Ovary (tissue), 9 donors: Measurements from ENCODE around the gene SLC20A1. TPM values are rescaled to one million over a fixed set of nuclear protein-coding genes. Genes with fewer than 3 reads are reported as not detected.

Experiments
- DNase-seq, 5 donors: peaks; one replicate each; pipeline ENCODE4 v3.0.0-alpha.2; 2019 to 2020
- H3K27ac ChIP-seq, 2 donors: fragments of 200-600 bp; one replicate each; pipeline versions ENCODE4 v1.5.1 to v1.8.0; 2019 to 2022
- H3K27me3 ChIP-seq: fragments of 200-600 bp; one replicate; pipeline ENCODE4 v1.8.0; 2022
- H3K36me3 ChIP-seq: fragments of 200-600 bp; sonication (generic); one replicate; pipeline ENCODE4 v1.5.1; 2019
- H3K4me1 ChIP-seq: one replicate; pipeline ENCODE4 v1.8.1; 2013; ENCODE audit warnings: mild to moderate bottlenecking, moderate library complexity; ENCODE audit not compliant: insufficient read depth
- H3K4me3 ChIP-seq: fragments of 200-600 bp; sonication (generic); one replicate; pipeline ENCODE4 v1.5.1; 2017
- H3K9me3 ChIP-seq, 2 donors: fragments of 200-600 bp in 1 of 2; sonication (generic) in 1 of 2; one replicate each; pipeline versions ENCODE4 v1.5.1 to v1.8.1; 2013 to 2019; ENCODE audit warnings: mild to moderate bottlenecking in 1 of 2, moderate library complexity in 1 of 2
- CTCF ChIP-seq, 3 donors: fragments of 450-650 bp in 2 of 3; fragments of 200-600 bp in 1 of 3; IDR thresholded peaks; one replicate each; pipeline versions ENCODE4 v1.5.1 to v1.8.0; 2016 to 2022; ENCODE audit warnings: antibody characterized with exemption in 3 of 3, mild to moderate bottlenecking in 1 of 3
- EP300 ChIP-seq: sonication (generic); formaldehyde crosslinking; IDR thresholded peaks from one replicate; pipeline ENCODE4 v1.6.1; 2017; ENCODE audit warnings: antibody characterized with exemption
- POLR2A ChIP-seq: fragments of 450-650 bp; IDR thresholded peaks from one replicate; pipeline ENCODE4 v1.6.1; 2017; ENCODE audit warnings: antibody characterized with exemption, mild to moderate bottlenecking, moderate library complexity
- WGBS, 3 donors: extraction: QIAGEN DNeasy Blood & Tissue Kit in 1 of 3; methylation state at CpG; one replicate each; pipeline versions ENCODE4 v1.1.5 to v1.1.7; 2013 to 2017; 5-methylcytosine and 5-hydroxymethylcytosine counted together
- intact Hi-C, 4 donors: fragments of 100-400 bp; cut with DNase I; formaldehyde crosslinking; loops; one replicate each; pipeline versions ENCODE4 v1.11.0 to v1.15.1; 2022 to 2023
- polyA plus RNA-seq, 2 donors: library from polyadenylated mRNA; stranded (reverse); fragments of 200-250 nt in 1 of 2; fragments of 350-450 nt in 1 of 2; fragmentation: Illumina TruSeq in 1 of 2; extraction: RNeasy Lipid Tissue Mini Kit (QIAGEN cat#74804) in 1 of 2; gene quantifications; one replicate each; pipeline ENCODE4 v1.2.3, GENCODE V29; 2013 to 2014
- total RNA-seq, 7 donors: library from RNA; depleted of rRNA in 2 of 7; stranded (reverse); fragments of >200 nt in 2 of 7; fragmentation: NEBNext Ultra II Directional in 3 of 7; extraction: Animal tissue kit (Norgen Biotek cat#: 25700) in 3 of 7; gene quantifications; one replicate each; pipeline versions ENCODE4 v1.1.0 to v1.2.4, GENCODE V29; 2016 to 2023
- donor health status: DM: no; HTN: no; CAD: no; lungs with moderate emphysema.
- donor health status: DM: no; HTN: no; CAD: no.
- donor health status: Bipolar disorder and iron deficiency.
- donor health status: DM: yes; HTN: yes; CAD: no.
- donor health status: DM: no; HTN: no; CAD: no.
- donor health status: DM: yes; HTN: yes; CAD: no.

SLC20A1 gene
- total and polyA plus RNA-seq, 9 donors = 8.2 to 49.9 (median 19.9) TPM

DNA sequence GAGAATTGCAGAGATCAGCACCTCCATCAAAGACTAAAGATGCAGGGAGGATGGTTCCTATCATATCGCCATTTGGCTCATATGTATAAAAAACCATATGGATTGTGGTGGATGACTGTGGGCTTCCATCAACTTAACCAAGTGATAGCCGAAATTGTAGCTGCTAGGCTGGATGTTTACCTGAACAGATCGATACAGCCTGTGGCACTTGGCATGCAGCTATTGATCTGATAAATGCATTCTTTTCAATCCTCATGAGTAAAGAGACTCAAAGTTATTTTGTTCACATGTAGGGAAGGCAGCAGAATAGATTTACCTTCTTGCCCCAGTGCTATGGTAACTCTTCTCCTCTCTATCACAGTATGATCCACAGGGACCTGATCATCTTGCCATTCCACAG, 42.8 kb upstream of the SLC20A1 start:
- Histone ChIP-seq H3K27ac (no peak overlapping the region), H3K36me3 (no peaks in the 10 kb centered on the region), H3K4me3 (no peak overlapping the region), H3K4me1 (peaks cover 1% of the 10 kb centered on the region), H3K27me3 (no peaks in the 10 kb centered on the region), H3K9me3 (no peaks in the 10 kb centered on the region)
- DNase-seq = no peak
- TF ChIP-seq CTCF (IDR thresholded peaks at IDR 0.05) (no peak), EP300 (no peak), POLR2A (no peak)
- WGBS, 3 donors = 87 to 91% (median 88%) methylated on average over 3 of the region's 3 CpGs
- intact Hi-C loops = loop anchor here in 1 of 4 donors (5.0 kb wide), 1 partner anchor 124 kb away; no protein-coding TSS in a partner anchor

- H3K36me3 ChIP-seq = no peaks in the 10 kb centered on the region
- TF ChIP-seq POLR2A (no peak), EP300 (no peak), CTCF (IDR thresholded peaks at IDR 0.05) (no peak)
- no peaks in the 10 kb centered on the region for H3K9me3 ChIP-seq
- DNase-seq = no peak
- H3K4me1 ChIP-seq = peaks cover 1% of the 10 kb centered on the region
- H3K27me3 ChIP-seq = no peaks in the 10 kb centered on the region
- H3K4me3 ChIP-seq = no peak overlapping the region
- intact Hi-C loops = loop anchor here in 1 of 4 donors (5.0 kb wide), 1 partner anchor 124 kb away; no protein-coding TSS in a partner anchor
- WGBS, 3 donors = 85 to 87% (median 86%) methylated on average over 2 of the region's 2 CpGs
- no peak overlapping the region for H3K27ac ChIP-seq
Observed at GRCh38 chr2:112603731-112604130, 42.0 kb upstream of the SLC20A1 start.

GRCh38 chr2:112604952-112605351, 40.8 kb upstream of the SLC20A1 start:
- Histone ChIP-seq H3K4me3 (no peak overlapping the region), H3K27me3 (no peaks in the 10 kb centered on the region), H3K4me1 (peaks cover 1% of the 10 kb centered on the region), H3K27ac (no peak overlapping the region), H3K36me3 (no peaks in the 10 kb centered on the region), H3K9me3 (no peaks in the 10 kb centered on the region)
- TF ChIP-seq POLR2A (no peak), EP300 (no peak), CTCF (IDR thresholded peaks at IDR 0.05) (no peak)
- intact Hi-C loops = loop anchor here in 1 of 4 donors (5.0 kb wide), 1 partner anchor 122 kb away; no protein-coding TSS in a partner anchor
- WGBS, 3 donors = 79 to 90% (median 81%) methylated on average over 4 of the region's 4 CpGs
- DNase-seq = no peak

DNA sequence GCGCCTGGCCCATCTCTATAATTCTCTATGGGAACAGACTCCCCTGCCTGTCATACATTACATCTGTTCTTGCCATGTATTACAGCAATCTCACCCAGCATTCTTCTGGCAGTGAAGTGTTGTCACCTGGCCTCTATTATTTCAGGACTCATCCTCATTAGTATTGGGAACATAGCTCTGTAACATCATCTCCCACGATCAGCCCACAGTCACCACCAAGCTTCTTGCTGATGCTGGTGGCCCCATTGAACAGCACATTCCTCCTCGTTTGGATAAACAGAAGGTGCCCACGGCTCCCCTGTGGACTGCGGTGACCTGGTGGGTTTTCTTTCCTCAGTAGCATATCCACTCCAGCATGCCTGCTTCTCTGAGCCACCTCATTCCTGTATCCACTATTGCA, 39.8 kb upstream of the SLC20A1 start:
- DNase-seq = no peak
- TF ChIP-seq POLR2A (no peak), EP300 (no peak), CTCF (IDR thresholded peaks at IDR 0.05) (no peak)
- Histone ChIP-seq H3K27me3 (no peaks in the 10 kb centered on the region), H3K9me3 (no peaks in the 10 kb centered on the region), H3K36me3 (no peaks in the 10 kb centered on the region), H3K4me3 (no peak overlapping the region), H3K4me1 (no peaks in the 10 kb centered on the region), H3K27ac (no peak overlapping the region)
- WGBS, 3 donors = 77 to 84% (median 81%) methylated on average over 5 of the region's 5 CpGs
- intact Hi-C loops = no loop called here
